HG02678 (cell line): ENCODE results near the gene DOCK3.

Source experiments
- ATAC-seq: cut with Tn5 transposase; IDR thresholded peaks from one replicate; pipeline ENCODE4 v1.9.1; 2021; ENCODE audit warnings: mild to moderate bottlenecking, moderate library complexity; ENCODE audit not compliant: unreplicated experiment

Gene DOCK3

GRCh38 chr3:50674349-50675178 lies at the start of gene DOCK3:
Gene DOCK3, plus strand, starts transcription at chr3:50674927. Its CDS starts 337 bp downstream, at chr3:50675264.
- ATAC-seq, result peak; percentile 73

- no peak for ATAC-seq
These were observed 49.2 kb upstream of the DOCK3 start for GRCh38 chr3:50625231-50626182.

GRCh38 chr3:50626401-50626800 lies 48.3 kb upstream of the DOCK3 start:
- ATAC-seq, result no peak

GRCh38 chr3:50627407-50628051 lies 47.2 kb upstream of the DOCK3 start:
- no peak for ATAC-seq

- no peak for ATAC-seq
These were observed 46.1 kb upstream of the DOCK3 start for GRCh38 chr3:50628601-50629000.

- no peak for ATAC-seq
These were observed 44.3 kb upstream of the DOCK3 start for GRCh38 chr3:50630394-50630793.

- ATAC-seq, result no peak
These were observed 43.9 kb upstream of the DOCK3 start for GRCh38 chr3:50630877-50631276.

GRCh38 chr3:50632450-50632849 lies 42.3 kb upstream of the DOCK3 start:
- ATAC-seq, result no peak

GRCh38 chr3:50633230-50633790 lies 41.4 kb upstream of the DOCK3 start:
- no peak for ATAC-seq

- no peak for ATAC-seq
These were observed 39.7 kb upstream of the DOCK3 start for GRCh38 chr3:50635066-50635465.

GRCh38 chr3:50637011-50637410 lies 37.7 kb upstream of the DOCK3 start:
- ATAC-seq, result no peak

GRCh38 chr3:50637945-50638344 lies 36.8 kb upstream of the DOCK3 start:
- ATAC-seq, result no peak

- ATAC-seq, result no peak
These were observed 35.7 kb upstream of the DOCK3 start for GRCh38 chr3:50639055-50639494.

- ATAC-seq, result no peak
These were observed 32.3 kb upstream of the DOCK3 start for GRCh38 chr3:50642382-50642781.

GRCh38 chr3:50644561-50644960 lies 30.2 kb upstream of the DOCK3 start:
- ATAC-seq, result no peak

- no peak for ATAC-seq
These were observed 29.3 kb upstream of the DOCK3 start for GRCh38 chr3:50645378-50645777.

- ATAC-seq, result no peak
These were observed 26.4 kb upstream of the DOCK3 start for GRCh38 chr3:50648313-50648712.

GRCh38 chr3:50648944-50649343 lies 25.8 kb upstream of the DOCK3 start:
- no peak for ATAC-seq

GRCh38 chr3:50649451-50649931 lies 25.2 kb upstream of the DOCK3 start:
- no peak for ATAC-seq

GRCh38 chr3:50650018-50650417 lies 24.7 kb upstream of the DOCK3 start:
- ATAC-seq, result no peak

GRCh38 chr3:50651445-50651844 lies 23.3 kb upstream of the DOCK3 start:
- ATAC-seq, result no peak
